Heart left ventricle (tissue), 13 donors: ENCODE measurements around the gene DMWD.

Experiments
- CTCF ChIP-seq, 12 donors: fragments of 200-600 bp; sonication (generic) in 4 of 12; IDR thresholded peaks; one replicate each; pipeline versions ENCODE4 v1.5.0 to v1.8.0; 2018 to 2022; ENCODE audit warnings: antibody characterized with exemption in 12 of 12, mild to moderate bottlenecking in 5 of 12
- POLR2A ChIP-seq, 2 donors: fragments of 450-650 bp; IDR thresholded peaks; one replicate each; pipeline ENCODE4 v1.6.1; 2017; ENCODE audit warnings: antibody characterized with exemption in 2 of 2, mild to moderate bottlenecking in 2 of 2, moderate library complexity in 2 of 2
- donor health status: ischemic (EF 13 %, LVEDD 7.1; RV severe dilation, severe dysfunction).
- donor health status: DM: no; HTN: yes; CAD: no.
- donor health status: DM: no; HTN: no; CAD: no.
- donor health status: ischemic (EF 25% LVEDD 6.9; RV normal size, moderate dysfunction).
- donor health status: ischemic (EF 25% LVEDD 5.7; RV mildly dilated, moderate dysfunction).
- donor health status: ischemic (EF 35%, LVEDD 5.7; RV mildly dilated, moderate dysfunction).
- donor health status: nonischemic (EF 11% LVEDD 7.7; RV severe dilation, severe dysfunction).
- donor health status: DM: yes; HTN: yes; CAD: no.
- donor health status: PGD.
- donor health status: ischemic (EF 29% LVEDD 5.4; RV normal size, mild dysfunction).
- donor health status: nonischemic (EF 23%, LVEDD 6.1; RV moderate dilation, normal function).

GRCh38 chr19:45752639-45753038, 40.0 kb downstream of the DMWD start:
- TF ChIP-seq CTCF (IDR thresholded peaks at IDR 0.05) (no peak), POLR2A (IDR thresholded peaks at IDR 0.05) (no peak)
